RWPE1 (cell line): ENCODE data around the gene ASIC2.

Experiments used
- CTCF ChIA-PET: fragments of 350-600 bp; sonication (Branson Sonifier 250); formaldehyde crosslinking; extraction: SDS; loops from one replicate; lab custom pipeline; 2021; lab: Yijun Ruan, JAX
- POLR2A ChIA-PET: fragments of 400-600 bp; formaldehyde crosslinking; extraction: SDS; loops from one replicate; lab custom pipeline; 2020; ENCODE audit warnings: antibody characterized with exemption; ENCODE audit not compliant: low non-redundant PET; lab: Yijun Ruan, JAX
- DNase-seq: peaks from one replicate; pipeline ENCODE4 v3.0.0; 2012; ENCODE audit warnings: low spot score
- H3K27ac ChIP-seq: fragments of 450-650 bp; 2 replicates; pipeline ENCODE4 v1.5.1; 2017
- TF ChIP-seq, protein P1 (sequence below): fragments of 450-650 bp; conservative IDR thresholded peaks from 2 replicates; pipeline ENCODE4 v1.5.1; 2017; ENCODE audit warnings: low read depth, mild to moderate bottlenecking

ASIC2 gene

DNA sequence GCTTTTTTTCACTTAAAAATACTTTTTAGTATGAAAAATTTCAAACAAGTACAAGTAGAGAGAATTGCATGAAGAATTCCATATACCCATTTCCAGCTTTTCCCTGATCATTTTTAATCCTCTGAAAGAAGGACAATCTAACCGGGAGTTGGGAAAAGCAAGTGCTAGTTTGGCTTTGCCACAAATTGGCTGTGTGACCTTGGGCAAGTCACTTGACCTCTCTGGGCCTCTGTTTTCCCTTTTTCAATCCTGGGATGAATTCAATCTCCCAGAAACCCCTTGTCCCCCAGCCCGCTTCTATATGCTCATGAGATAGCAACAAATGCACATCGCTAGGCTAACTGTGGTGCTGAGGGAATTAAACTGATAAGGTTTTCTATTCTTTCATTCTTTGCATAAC, 49.4 kb downstream of the ASIC2 start:
- ChIA-PET CTCF (interaction anchor here (0.6 kb wide), 1 partner anchor 1024 kb away, joined by 3 read pairs; no protein-coding TSS in a partner anchor), POLR2A (no interaction called here)
- H3K27ac ChIP-seq: no peak overlapping the region
- DNase-seq: no peak
- TF ChIP-seq, protein P1, sequence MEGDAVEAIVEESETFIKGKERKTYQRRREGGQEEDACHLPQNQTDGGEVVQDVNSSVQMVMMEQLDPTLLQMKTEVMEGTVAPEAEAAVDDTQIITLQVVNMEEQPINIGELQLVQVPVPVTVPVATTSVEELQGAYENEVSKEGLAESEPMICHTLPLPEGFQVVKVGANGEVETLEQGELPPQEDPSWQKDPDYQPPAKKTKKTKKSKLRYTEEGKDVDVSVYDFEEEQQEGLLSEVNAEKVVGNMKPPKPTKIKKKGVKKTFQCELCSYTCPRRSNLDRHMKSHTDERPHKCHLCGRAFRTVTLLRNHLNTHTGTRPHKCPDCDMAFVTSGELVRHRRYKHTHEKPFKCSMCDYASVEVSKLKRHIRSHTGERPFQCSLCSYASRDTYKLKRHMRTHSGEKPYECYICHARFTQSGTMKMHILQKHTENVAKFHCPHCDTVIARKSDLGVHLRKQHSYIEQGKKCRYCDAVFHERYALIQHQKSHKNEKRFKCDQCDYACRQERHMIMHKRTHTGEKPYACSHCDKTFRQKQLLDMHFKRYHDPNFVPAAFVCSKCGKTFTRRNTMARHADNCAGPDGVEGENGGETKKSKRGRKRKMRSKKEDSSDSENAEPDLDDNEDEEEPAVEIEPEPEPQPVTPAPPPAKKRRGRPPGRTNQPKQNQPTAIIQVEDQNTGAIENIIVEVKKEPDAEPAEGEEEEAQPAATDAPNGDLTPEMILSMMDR: no peak

DNA sequence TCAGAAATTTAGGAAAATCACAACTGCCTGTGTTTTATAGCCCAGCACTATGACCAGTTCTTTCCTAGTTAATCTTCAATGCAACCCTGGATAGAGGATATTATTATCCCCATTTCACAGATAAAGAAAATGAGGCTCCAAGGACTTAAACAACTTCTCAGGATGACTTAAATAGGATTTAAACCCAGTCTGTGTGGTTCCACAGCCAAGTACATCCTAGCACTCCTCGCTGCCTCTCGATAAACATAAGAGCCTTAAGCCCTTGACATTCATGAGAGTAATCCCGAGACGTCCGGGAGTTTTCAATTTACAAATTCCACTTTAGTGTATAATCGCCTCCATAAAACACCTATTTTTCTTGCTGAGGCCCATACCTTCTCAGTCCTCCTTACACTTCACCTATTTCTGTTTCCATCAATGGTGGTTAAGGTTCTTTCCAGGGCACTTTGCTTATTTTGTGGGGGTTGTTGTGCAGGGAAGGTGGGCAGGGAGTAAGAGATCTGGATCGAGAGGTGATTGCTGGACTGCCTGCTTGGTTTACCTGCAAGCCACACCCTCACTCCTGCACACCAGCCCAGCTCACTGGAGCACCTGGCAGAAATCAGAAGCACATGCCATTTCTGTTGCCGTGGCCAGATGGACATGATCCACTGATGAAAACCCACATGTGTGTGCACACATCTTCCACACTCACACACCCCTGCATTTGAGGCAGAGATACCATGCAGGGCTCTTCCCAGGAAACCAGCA, 50.5 kb downstream of the ASIC2 start:
- ChIA-PET CTCF (no interaction called here), POLR2A (no interaction called here)
- TF ChIP-seq, protein P1: no peak
- DNase-seq: no peak
- no peak overlapping the region for H3K27ac ChIP-seq

DNA sequence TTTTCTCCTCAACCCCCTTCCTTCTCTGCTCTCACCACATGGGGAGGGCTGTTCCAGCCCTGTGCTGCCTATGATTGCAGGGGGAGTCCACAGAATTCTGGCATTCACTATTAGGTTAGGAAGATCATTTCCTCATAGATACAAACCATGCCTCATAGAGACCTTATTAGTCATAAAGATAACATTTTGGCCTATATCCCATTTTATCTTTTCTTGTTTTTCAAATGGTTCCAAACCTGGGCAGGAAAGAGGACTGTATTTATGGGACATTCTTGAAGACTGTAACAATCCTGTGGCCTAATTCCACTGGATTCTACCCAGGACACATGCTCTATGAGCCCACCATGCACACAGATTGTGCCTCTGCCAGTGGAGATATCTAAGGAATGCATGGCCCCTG, 51.7 kb downstream of the ASIC2 start:
- DNase-seq: peak; percentile 34
- no peak overlapping the region for H3K27ac ChIP-seq
- ChIA-PET POLR2A (no interaction called here), CTCF (interaction anchor here (0.6 to 0.7 kb wide), 2 partner anchors 33 to 444 kb away, joined by 3 read pairs; no protein-coding TSS in a partner anchor)
- TF ChIP-seq, protein P1: no peak

DNA sequence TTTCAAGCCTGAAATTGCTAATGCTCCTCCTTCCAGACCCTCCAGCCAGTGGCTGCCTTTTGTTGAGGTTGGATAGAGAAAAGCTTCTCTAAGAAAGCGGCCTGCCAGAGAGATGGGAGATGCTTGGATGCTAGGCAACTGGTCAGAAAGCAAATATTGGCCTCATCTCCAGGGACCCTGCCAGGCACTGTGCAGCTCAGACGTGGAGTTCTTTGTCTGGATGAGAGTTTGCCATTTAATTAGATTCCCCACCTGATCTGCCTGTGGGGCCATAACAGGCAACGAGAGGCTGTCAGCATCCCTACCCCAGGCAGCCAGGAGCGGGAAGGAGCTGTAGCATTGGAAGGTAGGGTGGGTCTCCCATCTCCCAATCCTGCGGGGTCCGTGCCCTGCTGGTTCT, 52.7 kb downstream of the ASIC2 start:
- CTCF ChIA-PET: no interaction called here
- POLR2A ChIA-PET: no interaction called here
- H3K27ac ChIP-seq: no peak overlapping the region

DNA sequence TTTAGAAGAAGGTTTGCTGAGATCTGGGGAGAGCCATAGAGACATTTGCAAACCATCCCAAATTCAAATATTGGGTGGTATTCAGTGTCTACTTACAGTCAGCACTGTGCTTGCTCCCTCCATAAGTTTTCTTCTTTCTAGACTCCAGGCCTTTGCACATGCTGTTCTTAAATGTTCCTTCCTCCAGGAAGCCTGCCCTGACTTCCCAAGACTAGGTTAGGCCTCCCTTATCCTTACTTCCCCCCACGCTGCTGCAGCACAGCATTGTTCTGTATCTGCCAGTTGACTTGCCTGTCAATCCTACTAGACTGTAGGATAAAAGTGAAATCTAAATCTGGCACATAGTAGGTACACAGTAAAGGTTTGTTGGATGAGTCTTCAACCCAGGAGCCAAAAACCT, 53.4 kb downstream of the ASIC2 start:
- CTCF ChIA-PET: no interaction called here

More for the DNA sequence above, 52.7 kb downstream of the ASIC2 start:
- TF ChIP-seq, protein P1: no peak
- no peak for DNase-seq

DNA sequence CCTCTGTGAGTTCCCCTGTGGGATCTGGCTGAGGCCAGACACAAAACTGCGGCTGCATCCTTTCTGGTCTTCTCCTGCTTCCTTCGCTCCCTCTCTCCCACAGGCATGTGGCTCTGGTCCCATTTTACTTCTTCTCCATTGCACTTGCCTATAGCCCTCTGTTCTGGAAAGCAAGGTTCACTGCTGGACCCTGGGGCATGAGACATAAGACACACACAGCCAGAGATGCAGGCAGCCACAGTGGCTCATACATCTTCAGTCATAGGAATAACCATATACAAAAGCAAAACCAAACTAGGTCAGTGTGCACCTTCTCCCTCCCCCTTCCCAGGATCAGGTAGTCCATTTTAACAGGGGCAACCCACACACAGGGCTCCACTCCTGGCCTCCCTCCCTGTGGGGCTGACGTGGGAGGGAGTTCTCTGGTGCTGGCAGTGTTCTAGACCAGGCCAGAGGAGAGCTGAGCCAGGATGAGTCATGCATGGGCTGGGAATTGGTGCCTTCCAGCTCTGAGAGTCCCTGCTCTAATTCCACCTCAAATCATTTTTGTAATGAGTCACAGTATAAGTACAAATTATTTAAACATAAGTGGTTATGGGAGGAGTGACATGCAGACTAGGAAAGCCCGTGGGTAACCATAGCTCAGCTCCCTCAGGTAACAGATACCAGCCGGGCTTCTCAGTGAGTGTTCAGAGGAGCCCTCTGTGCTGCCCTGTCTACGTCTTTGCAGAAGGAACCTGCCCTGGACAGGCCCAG, 58.0 kb downstream of the ASIC2 start:
- H3K27ac ChIP-seq: peak overlapping the region; percentile 88
- CTCF ChIA-PET: no interaction called here
- DNase-seq: peak; percentile 95
- TF ChIP-seq, protein P1: no peak
- POLR2A ChIA-PET: no interaction called here

More for the DNA sequence above, 53.4 kb downstream of the ASIC2 start:
- no peak overlapping the region for H3K27ac ChIP-seq
- POLR2A ChIA-PET: no interaction called here
- DNase-seq: no peak
- TF ChIP-seq, protein P1: no peak
